ENCODE measurements around the gene TMPRSS11D.

DNA sequence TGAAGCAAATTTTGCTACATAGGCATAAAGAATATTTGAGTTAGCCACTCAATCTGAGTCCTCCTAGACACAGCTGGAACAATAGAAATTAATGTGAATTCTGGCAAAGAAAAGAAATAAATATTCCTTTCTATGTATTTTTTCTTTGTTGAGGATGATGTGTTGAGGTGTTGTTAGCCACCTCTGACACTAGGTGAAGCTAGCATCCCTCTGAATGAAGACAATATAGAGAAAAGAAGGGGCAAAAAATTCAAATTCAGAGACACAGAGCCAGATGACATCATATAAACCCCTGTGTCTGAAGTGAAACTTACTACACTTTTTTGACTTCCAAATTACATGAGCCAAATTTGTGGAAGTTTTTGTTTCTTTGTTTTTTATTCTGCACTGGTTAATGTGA lies 34.6 kb upstream of the TMPRSS11D start:
- TF ChIP-seq CTCF (conservative IDR thresholded peaks at IDR 0.05; ENCODE audit: low read depth, low read length) (peak; percentile 85), EZH2phosphoT487 (IDR thresholded peaks at IDR 0.05; ENCODE audit: borderline replicate concordance, low read length) (no peak)
